DOHH2 (cell line): ENCODE measurements around the gene CYSRT1.
A peak's percentile ranks its signal among the peaks of the same experiment; 100 is the strongest.

Experiments used
- H3F3A ChIP-seq: fragments of 200-600 bp; sonication (generic), shearing (Covaris generic); 2 replicates; pipeline ENCODE4 v1.6.0; 2016; ENCODE audit warnings: antibody characterized with exemption, mild to moderate bottlenecking; ENCODE audit not compliant: control insufficient read depth, insufficient read depth
- H3K27ac ChIP-seq: fragments of 200-600 bp; sonication (generic); 2 replicates; pipeline ENCODE4 v1.5.1; 2014; ENCODE audit warnings: low read depth, mild to moderate bottlenecking, low read length, moderate library complexity
- H3K27me3 ChIP-seq: fragments of 200-600 bp; sonication (generic); 2 replicates; pipeline ENCODE4 v1.6.1; 2014; ENCODE audit warnings: mild to moderate bottlenecking, low read length, mixed read lengths; ENCODE audit not compliant: control insufficient read depth
- H3K36me3 ChIP-seq: fragments of 200-600 bp; sonication (generic); 2 replicates; pipeline ENCODE4 v1.6.1; 2014; ENCODE audit warnings: mild to moderate bottlenecking, low read length, moderate library complexity, mixed read lengths; ENCODE audit not compliant: control insufficient read depth
- H3K4me1 ChIP-seq: fragments of 200-600 bp; sonication (generic); 2 replicates; pipeline ENCODE4 v1.6.1; 2014; ENCODE audit warnings: mild to moderate bottlenecking, low read length, mixed read lengths; ENCODE audit not compliant: control insufficient read depth
- H3K4me2 ChIP-seq: fragments of 200-600 bp; sonication (generic); 2 replicates; pipeline ENCODE4 v1.6.0; 2014; ENCODE audit warnings: mild to moderate bottlenecking, low read length, moderate library complexity
- H3K4me3 ChIP-seq: fragments of 200-600 bp; sonication (generic); 2 replicates; pipeline ENCODE4 v1.5.1; 2014; ENCODE audit warnings: mild to moderate bottlenecking, low read length, mixed read lengths
- H3K79me2 ChIP-seq: fragments of 200-600 bp; sonication (generic); 2 replicates; pipeline ENCODE4 v1.6.1; 2014; ENCODE audit warnings: mild to moderate bottlenecking, low read length, mixed read lengths; ENCODE audit not compliant: control insufficient read depth
- H3K9me2 ChIP-seq: fragments of 200-600 bp; sonication (generic); replicated peaks from 2 replicates; pipeline ENCODE4 v1.6.1; 2014; ENCODE audit warnings: mild to moderate bottlenecking, low read length, mixed read lengths; ENCODE audit not compliant: control insufficient read depth
- H3K9me3 ChIP-seq: fragments of 200-600 bp; sonication (generic); 2 replicates; pipeline ENCODE4 v1.6.1; 2014; ENCODE audit warnings: antibody characterized with exemption, low read length, mixed read lengths; ENCODE audit not compliant: control insufficient read depth, insufficient read depth
- H4K20me1 ChIP-seq: fragments of 200-600 bp; sonication (generic); 2 replicates; pipeline ENCODE4 v1.6.0; 2014; ENCODE audit warnings: low read depth, mild to moderate bottlenecking, antibody characterized with exemption, low read length, moderate library complexity; ENCODE audit not compliant: control insufficient read depth, insufficient read depth
- CTCF ChIP-seq: fragments of 200-600 bp; sonication (generic); IDR thresholded peaks from one replicate; pipeline ENCODE4 v1.5.1; 2014; ENCODE audit warnings: antibody characterized with exemption, mild to moderate bottlenecking, low read depth, low read length; ENCODE audit not compliant: poor library complexity, severe bottlenecking
- EZH2phosphoT487 ChIP-seq: fragments of 200-600 bp; sonication (generic); IDR thresholded peaks from 2 replicates; pipeline ENCODE4 v1.6.1; 2017; ENCODE audit warnings: borderline replicate concordance, mild to moderate bottlenecking, antibody characterized with exemption, low read length, moderate library complexity, mixed read lengths

The CYSRT1 gene

GRCh38 chr9:137225699-137226331, 841 bp downstream of the CYSRT1 start:
- peaks cover 13% of the 10 kb centered on the region for H3K27me3 ChIP-seq
- H3K79me2 ChIP-seq = peaks cover 5% of the 10 kb centered on the region
- H3K36me3 ChIP-seq = no peaks in the 10 kb centered on the region
- no peak overlapping the region for H3K4me2 ChIP-seq
- no peak for TF ChIP-seq EZH2phosphoT487
- no peak for TF ChIP-seq CTCF
- no peaks in the 10 kb centered on the region for H3K9me3 ChIP-seq
- H3K27ac ChIP-seq = no peak overlapping the region
- no peaks in the 10 kb centered on the region for H4K20me1 ChIP-seq
- H3K4me1 ChIP-seq = peaks cover 35% of the 10 kb centered on the region
- no peak overlapping the region for H3K4me3 ChIP-seq
- H3K9me2 ChIP-seq = no peaks in the 10 kb centered on the region
- H3F3A ChIP-seq = peaks cover 6% of the 10 kb centered on the region

- no peak overlapping the region for H3K4me3 ChIP-seq
- no peak for TF ChIP-seq EZH2phosphoT487
- no peak for TF ChIP-seq CTCF
- H3K4me2 ChIP-seq = no peak overlapping the region
Measured at GRCh38 chr9:137226338-137227053, 1.5 kb downstream of the CYSRT1 start.

GRCh38 chr9:137227054-137227852, 2.3 kb downstream of the CYSRT1 start, which contains the start of gene RNF224:
RNF224 (plus strand) TSS chr9:137227502; CDS start chr9:137228336, 834 bp downstream.
- TF ChIP-seq EZH2phosphoT487 (no peak), CTCF (peak; percentile 98)
- Histone ChIP-seq H3K9me2 (no peaks in the 10 kb centered on the region), H4K20me1 (no peaks in the 10 kb centered on the region), H3K4me1 (peaks cover 35% of the 10 kb centered on the region), H3K4me2 (0 out of 2 replicates have a peak within 1 kb of the TSS, but pooled peaks have one; percentile 3), H3K79me2 (peaks cover 5% of the 10 kb centered on the region), H3K4me3 (no peak within 1 kb of the TSS), H3K27ac (no peak within 1 kb of the TSS), H3K36me3 (no peaks in the 10 kb centered on the region), H3K27me3 (peaks cover 13% of the 10 kb centered on the region), H3F3A (peaks cover 6% of the 10 kb centered on the region), H3K9me3 (no peaks in the 10 kb centered on the region)

More at GRCh38 chr9:137226338-137227053, 1.5 kb downstream of the CYSRT1 start:
- H3K9me3 ChIP-seq = no peaks in the 10 kb centered on the region
- H3K27ac ChIP-seq = no peak overlapping the region
- no peaks in the 10 kb centered on the region for H4K20me1 ChIP-seq
- no peaks in the 10 kb centered on the region for H3K9me2 ChIP-seq
- H3K27me3 ChIP-seq = peaks cover 13% of the 10 kb centered on the region
- H3K36me3 ChIP-seq = no peaks in the 10 kb centered on the region
- peaks cover 35% of the 10 kb centered on the region for H3K4me1 ChIP-seq
- peaks cover 5% of the 10 kb centered on the region for H3K79me2 ChIP-seq
- peaks cover 6% of the 10 kb centered on the region for H3F3A ChIP-seq
